K562 (cell line): Measurements from ENCODE around the gene ADGRA3. TPM values are rescaled to one million over a fixed set of nuclear protein-coding genes. Genes with fewer than 3 reads are reported as not detected.

Experiments
- ATAC-seq: fragments of 200-7000 bp; cut with Tn5 transposase; 3 replicates; pipeline ENCODE4 v1.9.1; 2020; ENCODE audit warnings: moderate library complexity
- BruUV-seq: library from RNA; stranded (reverse); fragments of 400-500 nt; replicated peaks from 2 replicates; lab custom pipeline; 2021; lab: Mats Ljungman, UMichigan
- CTCF ChIA-PET: fragments of 300-600 bp; formaldehyde crosslinking; extraction: SDS; loops from one replicate; lab custom pipeline; 2021; ENCODE audit warnings: low intra/inter-chr PET ratio; lab: Yijun Ruan, JAX
- POLR2A ChIA-PET: fragments of 300-600, 350-650 bp; sonication (Branson Sonifier 250); formaldehyde crosslinking; extraction: SDS; loops from one replicate; lab custom pipeline; 2021; ENCODE audit warnings: antibody characterized with exemption, inconsistent platforms; lab: Yijun Ruan, JAX
- DNase-seq, 4 experiments: peaks; one replicate each; pipeline versions ENCODE4 v3.0.0 to v3.0.0-alpha.2; 2011 to 2018; ENCODE audit warnings: low spot score in 3 of 4, mixed read lengths in 3 of 4; ENCODE audit errors: extremely low read depth in 1 of 4
- FAIRE-seq: peaks from 2 replicates; lab custom pipeline; 2011; peaks lifted over from hg19 to GRCh38; lab: Jason Lieb, UNC
- H2AFZ ChIP-seq: 2 replicates; pipeline ENCODE4 v1.6.0; 2011; ENCODE audit warnings: low read depth, low read length, control low read depth, inconsistent platforms
- H3K27ac ChIP-seq: fragments of 200-600 bp; 3 replicates; pipeline ENCODE4 v1.8.0; 2011; ENCODE audit warnings: low read depth, mild to moderate bottlenecking, control low read depth, inconsistent platforms, low read length, moderate library complexity, mixed read lengths; ENCODE audit errors: extremely low read depth
- H3K27me3 ChIP-seq, 2 experiments: fragments of 300-600 bp in 1 of 2; 2 replicates in 1 of 2; 3 replicates in 1 of 2; pipeline versions ENCODE4 v1.6.0 to v1.8.0; 2011; ENCODE audit warnings: inconsistent platforms in 2 of 2, low read length in 2 of 2, mild to moderate bottlenecking in 1 of 2, mixed read lengths in 1 of 2, moderate library complexity in 1 of 2; ENCODE audit not compliant: control insufficient read depth in 2 of 2, insufficient read depth in 2 of 2
- H3K36me3 ChIP-seq: fragments of 300-600 bp; 3 replicates; pipeline ENCODE4 v1.8.0; 2011; ENCODE audit warnings: mild to moderate bottlenecking, low read length, inconsistent platforms; ENCODE audit not compliant: control insufficient read depth, insufficient read depth
- H3K4me1 ChIP-seq, 2 experiments: fragments of 200-600 bp in 1 of 2; replicated peaks in 1 of 2; 2 replicates in 1 of 2; 3 replicates in 1 of 2; pipeline versions ENCODE4 v1.5.1 to v1.8.0; 2011; ENCODE audit warnings: inconsistent platforms in 2 of 2, low read length in 2 of 2, mild to moderate bottlenecking in 1 of 2, mixed read lengths in 1 of 2, moderate library complexity in 1 of 2; ENCODE audit not compliant: control insufficient read depth in 2 of 2, insufficient read depth in 2 of 2
- H3K4me2 ChIP-seq: 2 replicates; pipeline ENCODE4 v1.6.1; 2011; ENCODE audit warnings: low read length, control low read depth, inconsistent platforms, mixed read lengths; ENCODE audit not compliant: insufficient read depth
- H3K4me3 ChIP-seq: fragments of 200-600 bp; sonication (generic), shearing (Covaris generic); 2 replicates; pipeline ENCODE4 v1.5.1; 2016; ENCODE audit warnings: control low read depth, inconsistent platforms
- H3K79me2 ChIP-seq: fragments of 200-600 bp; 3 replicates; pipeline ENCODE4 v1.8.0; 2011; ENCODE audit warnings: low read length, inconsistent platforms; ENCODE audit not compliant: control insufficient read depth, insufficient read depth
- H3K9ac ChIP-seq, 2 experiments: 2 replicates each; pipeline versions ENCODE4 v1.6.0 to v1.6.1; 2011; ENCODE audit warnings: low read depth in 2 of 2, low read length in 2 of 2, control low read depth in 1 of 2, inconsistent platforms in 1 of 2, mild to moderate bottlenecking in 1 of 2, mixed read lengths in 1 of 2; ENCODE audit not compliant: insufficient read depth in 1 of 2
- H3K9me1 ChIP-seq: one replicate; pipeline ENCODE4 v1.6.0; 2011; ENCODE audit warnings: inconsistent platforms, mild to moderate bottlenecking, low read length, moderate library complexity; ENCODE audit not compliant: control insufficient read depth, insufficient read depth
- H3K9me3 ChIP-seq: replicated peaks from 2 replicates; pipeline ENCODE4 v1.5.1; 2011; ENCODE audit warnings: low read depth, low read length, inconsistent platforms; ENCODE audit not compliant: control insufficient read depth, insufficient read depth
- H4K20me1 ChIP-seq: replicated peaks from 2 replicates; pipeline ENCODE4 v1.6.1; 2011; ENCODE audit warnings: low read length, inconsistent platforms, mixed read lengths; ENCODE audit not compliant: control insufficient read depth, insufficient read depth
- HDGF ChIP-seq: fragments of 450-650 bp; IDR thresholded peaks from 2 replicates; pipeline ENCODE4 v1.6.1; 2016
- NFIC ChIP-seq: fragments of 450-650 bp; IDR thresholded peaks from 2 replicates; pipeline ENCODE4 v1.6.1; 2017; ENCODE audit warnings: mild to moderate bottlenecking, inconsistent platforms
- PPARD ChIP-seq: fragments of 250-450 bp; sonication (Bioruptor Pico); IDR thresholded peaks from 2 replicates; pipeline ENCODE4 v1.8.0; 2022; ENCODE audit warnings: inconsistent platforms, mild to moderate bottlenecking, moderate library complexity
- PTBP1 ChIP-seq: fragments of 200-400 bp; formaldehyde crosslinking; IDR thresholded peaks from 2 replicates; pipeline ENCODE4 v1.6.1; 2017; ENCODE audit warnings: low read depth, low read length
- RAD21 ChIP-seq, 2 experiments: fragments of 250-450 bp in 1 of 2; fragments of 450-650 bp in 1 of 2; sonication (Bioruptor Pico) in 1 of 2; formaldehyde crosslinking in 1 of 2; IDR thresholded peaks in 1 of 2; conservative IDR thresholded peaks in 1 of 2; 2 replicates each; pipeline versions ENCODE4 v1.4.0 to v1.8.0; 2020 to 2022; ENCODE audit warnings: mild to moderate bottlenecking in 2 of 2, moderate library complexity in 1 of 2
- ZNF318 ChIP-seq, 2 experiments: fragments of 450-650 bp; IDR thresholded peaks; 2 replicates each; pipeline ENCODE4 v1.6.1; 2016; ENCODE audit warnings: mild to moderate bottlenecking in 2 of 2, borderline replicate concordance in 1 of 2, low read depth in 1 of 2, moderate library complexity in 1 of 2
- ZNF695 ChIP-seq: fragments of 450-650 bp; formaldehyde crosslinking; IDR thresholded peaks from 2 replicates; pipeline ENCODE4 v1.4.0; 2020; ENCODE audit warnings: mild to moderate bottlenecking, moderate library complexity
- ZSCAN29 ChIP-seq: fragments of 450-650 bp; IDR thresholded peaks from 2 replicates; pipeline ENCODE4 v1.6.1; 2017
- WGBS: fragments of 100-300 bp; shearing (Covaris generic); methylation state at CpG from one replicate; pipeline ENCODE4 v1.1.6; 2016; ENCODE audit warnings: low coverage, mixed read lengths; ENCODE audit not compliant: insufficient coverage; ENCODE audit errors: missing lambda C conversion rate; 5-methylcytosine and 5-hydroxymethylcytosine counted together
- in situ Hi-C: fragments of 300-500 bp; cut with MboI; formaldehyde crosslinking; loops from 4 replicates; pipeline ENCODE4 v1.15.0; 2018; ENCODE audit warnings: inconsistent platforms, mixed read lengths
- intact Hi-C: fragments of 100-400 bp; cut with micrococcal nuclease; formaldehyde crosslinking; loops from 2 replicates; pipeline ENCODE4 v1.14.2; 2022
- polyA plus RNA-seq, 8 experiments: library from polyadenylated mRNA; depleted of rRNA in 4 of 8; stranded (reverse) in 5 of 8; unstranded in 3 of 8; fragments of >200 nt; fragmentation: Nextera tagmentation in 2 of 8; fragmentation: Illumina TruSeq in 1 of 8; extraction: Ambion mirVana in 2 of 8; extraction: Trizol in 1 of 8; gene quantifications; 2 replicates each; pipeline versions ENCODE4 v1.2.1 to v1.2.3, GENCODE V29; 2011 to 2014; ENCODE audit warnings: inconsistent platforms in 1 of 8, missing spikeins in 1 of 8
- total RNA-seq, 7 experiments: library from RNA; depleted of rRNA in 6 of 7; stranded (reverse); fragments of >200 nt in 6 of 7; fragmentation: Illumina TruSeq in 2 of 7; extraction: Trizol in 2 of 7; gene quantifications; 2 replicates each; pipeline versions ENCODE4 v1.2.1 to v1.2.3, GENCODE V29; 2011 to 2021; ENCODE audit warnings: low replicate concordance in 1 of 7

ADGRA3 gene
- total and polyA plus RNA-seq, 9 of the 15 experiments (the other 6 are each of a cell fraction or from before 2014, with no cell fraction given), result 0.06 to 2.3 (median 0.27) TPM; not detected in 3

GRCh38 chr4:22413471-22413870 lies 102.4 kb downstream of the ADGRA3 start:
- intact Hi-C loops, result loop anchor here (10.0 kb wide), 1 partner anchor 721 kb away; no protein-coding TSS in a partner anchor
- Histone ChIP-seq H3K9ac (no peak overlapping the region), H3K9me3 (no peaks in the 10 kb centered on the region), H3K79me2 (no peaks in the 10 kb centered on the region), H3K36me3 (no peaks in the 10 kb centered on the region), H3K27me3 (no peaks in the 10 kb centered on the region), H2AFZ (no peak overlapping the region), H3K4me3 (no peak overlapping the region), H3K27ac (no peak overlapping the region), H3K9me1 (no peaks in the 10 kb centered on the region), H4K20me1 (no peaks in the 10 kb centered on the region), H3K4me1 (no peaks in the 10 kb centered on the region), H3K4me2 (no peak overlapping the region)
- FAIRE-seq (no peak), ATAC-seq (no peak), DNase-seq (no peak)
- 0% methylated on average over 4 of the region's 4 CpGs for WGBS
- POLR2A ChIA-PET, result no interaction called here
- in situ Hi-C loops, result loop anchor here (10.0 kb wide), 1 partner anchor 281 kb away; the partner anchor contains the start of gene GBA3
- no TSS peak for BruUV-seq
- CTCF ChIA-PET, result interaction anchor here (1.3 kb wide), 1 partner anchor 278 kb away, joined by 3 read pairs; no protein-coding TSS in a partner anchor
- no peak for TF ChIP-seq PPARD
- no peak for TF ChIP-seq PTBP1
- no peak for TF ChIP-seq RAD21 (CRISPR knock-in tag; conservative IDR thresholded peaks at IDR 0.05 in 1 of 2, IDR thresholded peaks at IDR 0.05 in 1 of 2)
- TF ChIP-seq ZSCAN29, result no peak
- no peak for TF ChIP-seq HDGF
- no peak for TF ChIP-seq ZNF695
- TF ChIP-seq, all 486 proteins: peak for 0

- DNase-seq (no peak), ATAC-seq (no peak), FAIRE-seq (no peak)
- POLR2A ChIA-PET, result no interaction called here
- H3K36me3 ChIP-seq, result no peaks in the 10 kb centered on the region
- no peak overlapping the region for H3K4me3 ChIP-seq
- H3K9me3 ChIP-seq, result no peaks in the 10 kb centered on the region
- no TSS peak for BruUV-seq
- CTCF ChIA-PET, result interaction anchor here (0.7 to 1.3 kb wide), 2 partner anchors 279 to 1302 kb away, joined by 3 read pairs; no protein-coding TSS in a partner anchor
- in situ Hi-C loops (loop anchor here (10.0 kb wide), 1 partner anchor 283 kb away; the partner anchor contains the start of gene GBA3), intact Hi-C loops (loop anchor here (10.0 kb wide), 1 partner anchor 723 kb away; no protein-coding TSS in a partner anchor)
- H3K27me3 ChIP-seq, result no peaks in the 10 kb centered on the region
- H2AFZ ChIP-seq, result no peak overlapping the region
- H3K27ac ChIP-seq, result no peak overlapping the region
- no peak overlapping the region for H3K4me2 ChIP-seq
- no peaks in the 10 kb centered on the region for H3K9me1 ChIP-seq
- WGBS, result 4% methylated on average over 3 of the region's 3 CpGs
- H3K4me1 ChIP-seq, result no peaks in the 10 kb centered on the region
- H3K9ac ChIP-seq, result no peak overlapping the region
- H3K79me2 ChIP-seq, result no peaks in the 10 kb centered on the region
- H4K20me1 ChIP-seq, result no peaks in the 10 kb centered on the region
- no peak for TF ChIP-seq NFIC
- TF ChIP-seq ZNF318 (IDR thresholded peaks at IDR 0.05; ENCODE audit: borderline replicate concordance in 1 of 2, low read depth in 1 of 2), result no peak
Measured at GRCh38 chr4:22412013-22412412, 103.9 kb downstream of the ADGRA3 start.
